ENCODE results near the gene DDRGK1. TPM values are rescaled to one million over a fixed set of nuclear protein-coding genes. Genes with fewer than 3 reads are reported as not detected.
A peak's percentile ranks its signal among the peaks of the same experiment; 100 is the strongest.

The DDRGK1 gene
- total and polyA plus RNA-seq, 2 of the 4 experiments (the other 2 are of a cell fraction): 12.2 to 29.6 TPM

- Histone ChIP-seq H3K27me3 (ENCODE audit: control insufficient read depth, insufficient read depth, low read length) (peaks cover 6% of the 10 kb centered on the region; the same call in 1 of the 2 replicates), H2AFZ (replicated peaks; ENCODE audit: low read length, poor library complexity) (peak overlapping the region; percentile 61), H3K9me3 (ENCODE audit: control insufficient read depth, insufficient read depth, low read length) (no peaks in the 10 kb centered on the region), H2AK5ac (ENCODE audit: low read depth, low read length) (no peak overlapping the region), H2BK20ac (ENCODE audit: low read depth, low read length) (no peak overlapping the region), H3K4me1 (ENCODE audit: control insufficient read depth, insufficient read depth, low read length) (no peaks in the 10 kb centered on the region), H3K4me2 (ENCODE audit: low read depth, low read length) (peak overlapping the region; percentile 64), H3K4me3 (ENCODE audit: insufficient read depth, low read depth, low read length) (no peak overlapping the region), H3K23ac (ENCODE audit: low read depth, low read length) (no peak overlapping the region), H3K9me1 (ENCODE audit: insufficient read depth, low read length) (no peaks in the 10 kb centered on the region), H2BK5ac (ENCODE audit: low read depth, low read length, poor library complexity, severe bottlenecking) (no peak overlapping the region), H3K79me1 (ENCODE audit: low read depth in 1 of 2, low read length in 2 of 2) (no peaks in the 10 kb centered on the region), H4K8ac (ENCODE audit: low read depth in 2 of 2, low read length in 2 of 2) (no peak overlapping the region), H3K36me3 (ENCODE audit: control insufficient read depth, insufficient read depth, low read length) (peaks cover 11% of the 10 kb centered on the region), H4K5ac (ENCODE audit: low read depth, low read length) (no peak overlapping the region), H3K9ac (ENCODE audit: low read depth, low read length) (no peak overlapping the region), H3K18ac (ENCODE audit: low read depth, low read length) (no peak overlapping the region), H3K27ac (ENCODE audit: insufficient read depth, low read length) (no peak overlapping the region), H3K4ac (ENCODE audit: low read depth, low read length) (no peak overlapping the region), H2AK9ac (replicated peaks; ENCODE audit: low read depth, low read length, poor library complexity) (peak overlapping the region; percentile 42), H4K91ac (ENCODE audit: insufficient read depth, low read depth, low read length) (no peak overlapping the region), H2BK120ac (ENCODE audit: low read depth, low read length) (no peak overlapping the region), H3K14ac (replicated peaks; ENCODE audit: low read depth, low read length) (no peak overlapping the region), H2BK15ac (ENCODE audit: low read depth, low read length) (no peak overlapping the region), H3K56ac (ENCODE audit: extremely low read depth, insufficient read depth, low read length) (no peak overlapping the region), H4K20me1 (ENCODE audit: insufficient read depth, low read length) (no peaks in the 10 kb centered on the region)
- POLR2A ChIA-PET (ENCODE audit: unreplicated experiment): no interaction called here
- ATAC-seq (ENCODE audit: low read depth): peak; percentile 52
- intact Hi-C loops (cut with micrococcal nuclease): no loop called here
- CTCF ChIA-PET: interaction anchor here (1.0 to 1.2 kb wide), 2 partner anchors 10 to 15 kb away, joined by 3 to 4 read pairs; no protein-coding TSS in a partner anchor
- TF ChIP-seq FOS (IDR thresholded peaks at IDR 0.05; ENCODE audit: low read depth, low read length): no peak
- no peak for TF ChIP-seq RFX5 (IDR thresholded peaks at IDR 0.05; ENCODE audit: low read depth, low read length)
- no peak for TF ChIP-seq MAFK (IDR thresholded peaks at IDR 0.05; ENCODE audit: low read depth, low read length)
- TF ChIP-seq CHD1 (IDR thresholded peaks at IDR 0.05; ENCODE audit: low read depth, low read length): no peak
- no peak for TF ChIP-seq BHLHE40 (IDR thresholded peaks at IDR 0.05; ENCODE audit: low read depth, low read length)
- no peak for TF ChIP-seq USF2 (IDR thresholded peaks at IDR 0.05; ENCODE audit: low read depth, low read length)
- no peak for TF ChIP-seq POLR2A (IDR thresholded peaks at IDR 0.05; ENCODE audit: low read depth, low read length)
- no peak for TF ChIP-seq MAZ (IDR thresholded peaks at IDR 0.05; ENCODE audit: borderline replicate concordance, low read depth, low read length)
- DNase-seq: no peak
- BruUV-seq (replicated peaks): no TSS peak
- in situ Hi-C loops (cut with MboI; ENCODE audit: low sequenced_read_pairs): no loop called here
- dilution Hi-C loops (cut with HindIII; ENCODE audit: low sequenced_read_pairs, unreplicated experiment): no loop called here
- 11% methylated on average over 30 of the region's 53 CpGs; no CpG with 5 or more reads in 1 of the 2 experiments for WGBS, 2 experiments (ENCODE audit: extremely low coverage in 2 of 2, insufficient read length in 1 of 2)
Measured at GRCh38 chr20:3248167-3248992, 43.9 kb upstream of the DDRGK1 start.

Measured in IMR-90 (cell line).